Ovary (tissue), 9 donors: Measurements from ENCODE around the gene PRM2. TPM values are rescaled to one million over a fixed set of nuclear protein-coding genes. Genes with fewer than 3 reads are reported as not detected.

Experiments
- DNase-seq, 5 donors: peaks; one replicate each; pipeline ENCODE4 v3.0.0-alpha.2; 2019 to 2020
- H3K27ac ChIP-seq, 2 donors: fragments of 200-600 bp; one replicate each; pipeline versions ENCODE4 v1.5.1 to v1.8.0; 2019 to 2022
- H3K27me3 ChIP-seq: fragments of 200-600 bp; one replicate; pipeline ENCODE4 v1.8.0; 2022
- H3K36me3 ChIP-seq: fragments of 200-600 bp; sonication (generic); one replicate; pipeline ENCODE4 v1.5.1; 2019
- H3K4me1 ChIP-seq: one replicate; pipeline ENCODE4 v1.8.1; 2013; ENCODE audit warnings: mild to moderate bottlenecking, moderate library complexity; ENCODE audit not compliant: insufficient read depth
- H3K4me3 ChIP-seq: fragments of 200-600 bp; sonication (generic); one replicate; pipeline ENCODE4 v1.5.1; 2017
- H3K9me3 ChIP-seq, 2 donors: fragments of 200-600 bp in 1 of 2; sonication (generic) in 1 of 2; one replicate each; pipeline versions ENCODE4 v1.5.1 to v1.8.1; 2013 to 2019; ENCODE audit warnings: mild to moderate bottlenecking in 1 of 2, moderate library complexity in 1 of 2
- EP300 ChIP-seq: sonication (generic); formaldehyde crosslinking; IDR thresholded peaks from one replicate; pipeline ENCODE4 v1.6.1; 2017; ENCODE audit warnings: antibody characterized with exemption
- POLR2A ChIP-seq: fragments of 450-650 bp; IDR thresholded peaks from one replicate; pipeline ENCODE4 v1.6.1; 2017; ENCODE audit warnings: antibody characterized with exemption, mild to moderate bottlenecking, moderate library complexity
- WGBS, 3 donors: extraction: QIAGEN DNeasy Blood & Tissue Kit in 1 of 3; methylation state at CpG; one replicate each; pipeline versions ENCODE4 v1.1.5 to v1.1.7; 2013 to 2017; 5-methylcytosine and 5-hydroxymethylcytosine counted together
- intact Hi-C, 4 donors: fragments of 100-400 bp; cut with DNase I; formaldehyde crosslinking; loops; one replicate each; pipeline versions ENCODE4 v1.11.0 to v1.15.1; 2022 to 2023
- polyA plus RNA-seq, 2 donors: library from polyadenylated mRNA; stranded (reverse); fragments of 200-250 nt in 1 of 2; fragments of 350-450 nt in 1 of 2; fragmentation: Illumina TruSeq in 1 of 2; extraction: RNeasy Lipid Tissue Mini Kit (QIAGEN cat#74804) in 1 of 2; gene quantifications; one replicate each; pipeline ENCODE4 v1.2.3, GENCODE V29; 2013 to 2014
- total RNA-seq, 7 donors: library from RNA; depleted of rRNA in 2 of 7; stranded (reverse); fragments of >200 nt in 2 of 7; fragmentation: NEBNext Ultra II Directional in 3 of 7; extraction: Animal tissue kit (Norgen Biotek cat#: 25700) in 3 of 7; gene quantifications; one replicate each; pipeline versions ENCODE4 v1.1.0 to v1.2.4, GENCODE V29; 2016 to 2023
- TF ChIP-seq, protein P1 (sequence below), 3 donors: fragments of 450-650 bp in 2 of 3; fragments of 200-600 bp in 1 of 3; IDR thresholded peaks; one replicate each; pipeline versions ENCODE4 v1.5.1 to v1.8.0; 2016 to 2022; ENCODE audit warnings: antibody characterized with exemption in 3 of 3, mild to moderate bottlenecking in 1 of 3
- donor health status: DM: no; HTN: no; CAD: no; lungs with moderate emphysema.
- donor health status: DM: no; HTN: no; CAD: no.
- donor health status: Bipolar disorder and iron deficiency.
- donor health status: DM: yes; HTN: yes; CAD: no.
- donor health status: DM: no; HTN: no; CAD: no.
- donor health status: DM: yes; HTN: yes; CAD: no.

Gene PRM2
- total and polyA plus RNA-seq, 9 donors, result not detected

DNA sequence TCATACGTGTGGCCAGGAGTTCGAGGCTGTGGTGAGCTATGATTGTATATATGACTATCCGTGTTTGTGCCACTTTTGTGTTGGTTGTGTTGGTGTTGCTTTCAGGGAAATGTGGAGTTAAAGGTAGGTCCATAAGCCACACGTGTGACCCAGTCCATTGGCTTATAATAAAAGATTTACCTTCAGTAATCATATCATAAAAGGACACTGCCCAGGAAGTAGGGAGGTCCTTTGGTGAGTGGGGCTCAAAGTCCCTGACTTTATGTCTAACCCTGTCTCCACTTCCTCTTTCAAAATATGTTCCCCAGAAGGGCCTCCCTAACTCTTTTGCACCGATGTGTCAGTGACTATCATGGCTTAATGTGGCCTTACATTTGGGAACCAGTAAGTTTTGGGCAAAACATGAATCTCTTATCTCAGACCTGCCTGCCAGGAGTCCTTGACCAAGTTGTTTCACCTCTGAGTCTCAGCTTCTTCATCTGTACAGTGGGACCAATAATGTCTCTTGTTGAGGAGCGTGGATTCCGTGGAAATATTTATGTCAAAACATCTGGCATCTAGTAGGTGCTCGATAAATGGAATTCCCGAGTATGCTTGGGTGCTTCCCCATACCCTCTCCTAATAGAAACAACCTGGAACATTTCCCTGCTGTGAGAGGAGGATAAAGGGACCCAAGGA lies 12.0 kb downstream of the PRM2 start:
- TF ChIP-seq POLR2A (no peak), EP300 (no peak)
- TF ChIP-seq, protein P1, sequence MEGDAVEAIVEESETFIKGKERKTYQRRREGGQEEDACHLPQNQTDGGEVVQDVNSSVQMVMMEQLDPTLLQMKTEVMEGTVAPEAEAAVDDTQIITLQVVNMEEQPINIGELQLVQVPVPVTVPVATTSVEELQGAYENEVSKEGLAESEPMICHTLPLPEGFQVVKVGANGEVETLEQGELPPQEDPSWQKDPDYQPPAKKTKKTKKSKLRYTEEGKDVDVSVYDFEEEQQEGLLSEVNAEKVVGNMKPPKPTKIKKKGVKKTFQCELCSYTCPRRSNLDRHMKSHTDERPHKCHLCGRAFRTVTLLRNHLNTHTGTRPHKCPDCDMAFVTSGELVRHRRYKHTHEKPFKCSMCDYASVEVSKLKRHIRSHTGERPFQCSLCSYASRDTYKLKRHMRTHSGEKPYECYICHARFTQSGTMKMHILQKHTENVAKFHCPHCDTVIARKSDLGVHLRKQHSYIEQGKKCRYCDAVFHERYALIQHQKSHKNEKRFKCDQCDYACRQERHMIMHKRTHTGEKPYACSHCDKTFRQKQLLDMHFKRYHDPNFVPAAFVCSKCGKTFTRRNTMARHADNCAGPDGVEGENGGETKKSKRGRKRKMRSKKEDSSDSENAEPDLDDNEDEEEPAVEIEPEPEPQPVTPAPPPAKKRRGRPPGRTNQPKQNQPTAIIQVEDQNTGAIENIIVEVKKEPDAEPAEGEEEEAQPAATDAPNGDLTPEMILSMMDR (IDR thresholded peaks at IDR 0.05), result no peak
- no peaks in the 10 kb centered on the region for H3K27me3 ChIP-seq
- H3K4me1 ChIP-seq, result no peaks in the 10 kb centered on the region
- no peaks in the 10 kb centered on the region for H3K36me3 ChIP-seq
- no peaks in the 10 kb centered on the region for H3K9me3 ChIP-seq
- no peak overlapping the region for H3K4me3 ChIP-seq
- no peak for DNase-seq
- 80 to 81% (median 81%) methylated on average over 9 of the region's 9 CpGs for WGBS, 3 donors
- intact Hi-C loops, result loop anchor here in 1 of 4 donors (5.0 kb wide), 1 partner anchor 58 kb away; no protein-coding TSS in a partner anchor
- H3K27ac ChIP-seq, result no peak overlapping the region

GRCh38 chr16:11263737-11264136 lies 12.5 kb downstream of the PRM2 start:
- no peak overlapping the region for H3K27ac ChIP-seq
- no peaks in the 10 kb centered on the region for H3K27me3 ChIP-seq
- no peak for DNase-seq
- intact Hi-C loops, result loop anchor here in 1 of 4 donors (5.0 kb wide), 1 partner anchor 59 kb away; no protein-coding TSS in a partner anchor
- 84 to 85% (median 84%) methylated on average over 4 of the region's 4 CpGs for WGBS, 3 donors
- no peak overlapping the region for H3K4me3 ChIP-seq
- no peaks in the 10 kb centered on the region for H3K9me3 ChIP-seq
- H3K4me1 ChIP-seq, result no peaks in the 10 kb centered on the region
- no peaks in the 10 kb centered on the region for H3K36me3 ChIP-seq
- TF ChIP-seq EP300 (no peak), POLR2A (no peak)
- TF ChIP-seq, protein P1 (IDR thresholded peaks at IDR 0.05), result no peak

DNA sequence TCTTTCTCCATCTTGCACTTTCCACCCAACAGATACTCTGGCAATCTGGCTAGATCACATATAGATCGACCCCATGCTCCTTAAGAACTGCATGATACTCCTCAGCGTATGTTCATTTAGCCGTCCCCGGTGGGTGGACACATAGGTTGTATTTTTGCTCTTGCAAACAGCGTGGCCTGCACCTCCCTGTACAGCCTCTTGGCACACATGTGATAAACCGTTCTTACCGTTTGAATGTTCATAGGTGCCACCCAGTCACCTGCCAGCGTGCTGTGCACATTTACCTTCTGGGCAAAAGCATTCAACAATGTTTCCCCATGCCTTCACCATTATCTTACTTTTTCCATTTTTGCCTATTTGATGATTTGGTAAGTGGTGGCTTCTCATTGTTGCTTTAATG lies 13.4 kb downstream of the PRM2 start:
- no peak for DNase-seq
- Histone ChIP-seq H3K9me3 (no peaks in the 10 kb centered on the region), H3K4me1 (no peaks in the 10 kb centered on the region), H3K36me3 (no peaks in the 10 kb centered on the region), H3K27me3 (no peaks in the 10 kb centered on the region), H3K27ac (no peak overlapping the region), H3K4me3 (no peak overlapping the region)
- intact Hi-C loops, result loop anchor here in 1 of 4 donors (5.0 kb wide), 1 partner anchor 59 kb away; no protein-coding TSS in a partner anchor
- TF ChIP-seq, protein P1 (IDR thresholded peaks at IDR 0.05), result no peak
- TF ChIP-seq EP300 (no peak), POLR2A (no peak)
- 88 to 90% (median 88%) methylated on average over 8 of the region's 8 CpGs for WGBS, 3 donors

DNA sequence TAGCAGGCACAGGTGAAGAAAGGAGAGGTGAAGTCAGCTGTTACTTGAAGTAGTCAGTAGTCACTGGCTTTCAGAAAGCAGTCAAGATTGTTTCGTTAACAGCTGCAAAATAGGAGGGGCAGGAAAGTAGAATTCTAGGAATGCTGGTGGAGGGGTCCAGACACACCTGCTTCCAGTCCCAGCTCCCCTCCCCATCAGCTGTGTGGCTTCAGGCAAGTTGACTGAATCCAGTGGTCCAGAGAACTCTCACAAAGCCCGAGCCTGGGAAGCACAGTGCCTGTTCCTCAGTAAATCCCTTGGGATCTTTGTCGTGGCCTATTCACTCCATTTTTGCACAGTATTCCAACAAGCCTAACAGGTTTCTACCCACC lies 15.7 kb downstream of the PRM2 start:
- no peak overlapping the region for H3K27ac ChIP-seq
- H3K27me3 ChIP-seq, result no peaks in the 10 kb centered on the region
- no peak for DNase-seq
- H3K4me3 ChIP-seq, result no peak overlapping the region
- TF ChIP-seq POLR2A, result no peak
- TF ChIP-seq EP300, result no peak
- TF ChIP-seq, protein P1 (IDR thresholded peaks at IDR 0.05), result no peak
- WGBS, 3 donors, result 60 to 92% (median 79%) methylated on average over 3 of the region's 3 CpGs
- no peaks in the 10 kb centered on the region for H3K36me3 ChIP-seq
- intact Hi-C loops, result loop anchor here in 1 of 4 donors (5.0 kb wide), 1 partner anchor 62 kb away; no protein-coding TSS in a partner anchor
- H3K4me1 ChIP-seq, result peaks cover 2% of the 10 kb centered on the region
- no peaks in the 10 kb centered on the region for H3K9me3 ChIP-seq
